NCI-H128 (cell line): ENCODE results near the gene PRSS33.

Experiments
- DNase-seq: peaks from one replicate; lab custom pipeline; 2025; ENCODE audit not compliant: unreplicated experiment; lab: John Stamatoyannopoulos, UW

The PRSS33 gene

DNA sequence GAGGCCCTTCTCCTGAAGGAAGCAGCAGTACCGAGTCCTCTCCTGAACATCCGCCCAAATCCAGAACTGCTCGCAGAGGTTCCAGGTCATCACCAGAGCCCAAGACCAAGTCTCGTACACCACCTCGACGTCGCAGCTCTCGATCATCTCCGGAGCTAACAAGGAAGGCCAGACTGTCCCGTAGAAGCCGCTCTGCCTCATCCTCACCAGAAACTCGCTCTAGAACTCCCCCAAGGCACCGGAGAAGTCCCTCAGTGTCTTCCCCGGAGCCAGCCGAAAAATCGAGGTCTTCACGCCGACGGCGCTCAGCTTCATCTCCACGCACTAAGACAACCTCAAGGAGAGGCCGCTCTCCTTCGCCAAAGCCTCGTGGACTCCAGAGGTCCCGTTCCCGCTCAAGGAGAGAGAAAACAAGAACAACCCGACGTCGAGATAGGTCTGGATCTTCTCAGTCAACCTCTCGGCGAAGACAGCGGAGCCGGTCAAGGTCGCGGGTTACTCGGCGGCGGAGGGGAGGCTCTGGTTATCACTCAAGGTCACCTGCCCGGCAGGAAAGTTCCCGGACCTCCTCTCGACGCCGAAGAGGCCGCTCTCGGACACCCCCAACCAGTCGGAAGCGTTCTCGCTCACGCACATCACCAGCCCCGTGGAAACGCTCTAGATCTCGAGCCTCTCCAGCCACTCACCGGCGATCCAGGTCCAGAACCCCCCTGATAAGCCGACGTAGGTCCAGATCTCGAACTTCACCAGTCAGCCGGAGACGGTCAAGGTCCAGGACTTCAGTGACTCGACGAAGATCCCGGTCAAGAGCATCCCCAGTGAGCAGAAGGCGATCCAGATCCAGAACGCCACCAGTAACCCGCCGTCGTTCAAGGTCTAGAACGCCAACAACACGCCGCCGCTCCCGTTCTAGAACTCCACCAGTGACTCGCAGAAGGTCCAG is 21.6 kb downstream of the PRSS33 start:
- DNase-seq: no peak

DNA sequence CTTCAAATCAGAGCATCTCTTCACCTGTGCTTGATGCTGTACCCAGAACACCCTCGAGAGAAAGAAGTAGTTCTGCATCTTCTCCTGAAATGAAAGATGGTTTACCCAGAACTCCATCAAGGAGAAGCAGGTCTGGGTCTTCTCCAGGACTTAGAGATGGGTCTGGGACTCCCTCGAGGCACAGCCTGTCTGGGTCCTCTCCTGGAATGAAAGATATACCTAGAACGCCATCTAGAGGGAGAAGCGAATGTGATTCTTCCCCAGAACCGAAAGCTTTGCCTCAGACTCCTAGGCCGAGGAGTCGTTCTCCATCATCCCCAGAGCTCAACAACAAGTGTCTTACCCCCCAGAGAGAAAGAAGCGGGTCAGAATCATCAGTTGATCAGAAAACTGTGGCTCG is 22.6 kb downstream of the PRSS33 start:
- no peak for DNase-seq

DNA sequence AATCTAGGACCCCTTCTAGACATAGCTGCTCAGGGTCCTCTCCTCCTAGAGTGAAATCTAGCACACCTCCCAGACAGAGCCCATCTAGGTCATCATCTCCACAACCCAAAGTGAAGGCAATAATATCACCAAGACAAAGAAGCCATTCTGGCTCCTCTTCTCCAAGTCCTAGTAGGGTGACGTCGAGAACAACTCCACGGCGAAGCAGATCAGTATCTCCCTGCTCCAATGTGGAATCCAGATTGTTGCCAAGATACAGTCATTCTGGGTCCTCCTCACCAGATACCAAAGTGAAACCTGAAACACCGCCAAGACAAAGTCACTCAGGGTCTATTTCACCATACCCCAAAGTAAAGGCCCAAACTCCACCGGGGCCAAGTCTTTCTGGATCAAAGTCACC is 24.2 kb downstream of the PRSS33 start:
- no peak for DNase-seq

DNA sequence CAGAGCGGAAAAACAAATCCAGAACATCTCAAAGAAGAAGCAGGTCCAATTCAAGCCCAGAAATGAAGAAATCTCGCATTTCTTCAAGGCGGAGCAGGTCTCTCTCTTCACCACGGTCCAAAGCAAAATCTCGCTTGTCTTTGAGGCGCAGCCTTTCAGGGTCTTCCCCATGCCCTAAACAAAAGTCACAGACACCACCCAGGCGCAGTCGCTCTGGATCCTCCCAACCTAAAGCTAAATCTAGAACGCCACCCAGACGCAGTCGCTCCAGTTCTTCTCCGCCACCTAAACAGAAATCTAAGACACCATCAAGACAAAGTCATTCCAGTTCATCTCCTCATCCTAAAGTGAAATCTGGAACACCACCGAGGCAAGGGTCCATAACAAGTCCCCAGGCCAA is 24.6 kb downstream of the PRSS33 start:
- no peak for DNase-seq

DNA sequence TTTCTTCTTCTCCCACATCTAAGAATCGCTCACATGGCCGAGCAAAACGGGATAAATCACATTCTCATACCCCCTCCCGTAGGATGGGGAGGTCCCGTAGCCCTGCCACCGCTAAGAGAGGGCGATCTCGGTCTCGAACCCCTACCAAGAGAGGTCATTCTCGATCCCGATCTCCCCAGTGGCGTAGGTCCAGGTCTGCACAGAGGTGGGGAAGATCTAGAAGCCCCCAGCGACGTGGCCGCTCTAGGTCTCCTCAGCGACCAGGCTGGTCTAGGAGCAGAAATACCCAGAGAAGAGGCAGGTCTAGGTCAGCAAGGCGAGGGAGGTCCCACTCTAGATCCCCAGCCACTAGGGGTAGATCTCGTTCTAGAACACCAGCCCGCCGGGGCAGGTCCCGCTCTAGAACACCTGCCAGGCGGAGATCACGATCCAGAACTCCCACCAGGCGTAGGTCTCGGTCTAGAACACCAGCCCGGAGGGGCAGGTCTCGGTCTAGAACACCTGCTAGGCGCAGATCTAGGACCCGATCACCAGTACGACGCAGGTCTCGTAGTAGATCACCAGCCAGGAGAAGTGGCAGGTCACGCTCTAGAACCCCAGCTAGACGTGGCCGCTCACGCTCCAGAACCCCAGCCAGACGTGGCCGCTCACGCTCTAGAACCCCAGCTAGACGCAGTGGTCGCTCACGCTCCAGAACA is 25.3 kb downstream of the PRSS33 start:
- DNase-seq: no peak

DNA sequence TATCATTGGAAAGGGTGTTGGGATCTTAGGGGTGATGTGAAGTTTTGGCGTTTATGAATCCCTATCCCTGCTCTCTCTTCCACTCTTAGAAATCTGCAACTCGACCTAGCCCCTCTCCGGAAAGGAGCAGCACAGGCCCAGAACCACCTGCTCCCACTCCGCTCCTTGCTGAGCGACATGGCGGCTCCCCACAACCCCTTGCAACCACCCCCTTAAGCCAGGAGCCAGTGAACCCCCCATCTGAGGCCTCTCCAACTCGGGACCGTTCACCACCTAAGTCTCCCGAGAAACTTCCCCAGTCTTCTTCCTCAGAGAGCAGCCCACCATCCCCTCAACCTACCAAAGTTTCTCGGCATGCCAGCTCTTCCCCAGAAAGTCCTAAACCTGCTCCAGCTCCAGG is 25.9 kb downstream of the PRSS33 start:
- no peak for DNase-seq

DNA sequence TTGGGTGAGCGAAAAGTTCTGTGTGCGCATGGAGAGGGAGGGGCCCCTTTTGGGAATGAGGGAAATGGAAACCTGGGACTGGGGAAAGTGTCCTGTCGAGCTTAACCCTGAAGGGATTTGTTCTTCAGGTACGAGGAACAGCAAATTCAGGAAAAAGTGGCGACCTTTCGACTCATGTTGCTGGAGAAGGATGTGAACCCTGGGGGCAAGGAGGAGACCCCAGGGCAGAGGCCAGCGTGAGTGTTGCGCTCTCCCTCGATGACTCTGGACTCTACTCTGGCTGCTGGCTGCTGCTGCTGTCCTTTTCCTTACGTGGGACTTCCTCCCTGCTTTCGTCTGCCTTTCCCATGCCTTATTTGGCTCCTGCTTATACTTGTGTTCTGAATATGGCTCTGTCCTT is 30.0 kb downstream of the PRSS33 start:
- no peak for DNase-seq

DNA sequence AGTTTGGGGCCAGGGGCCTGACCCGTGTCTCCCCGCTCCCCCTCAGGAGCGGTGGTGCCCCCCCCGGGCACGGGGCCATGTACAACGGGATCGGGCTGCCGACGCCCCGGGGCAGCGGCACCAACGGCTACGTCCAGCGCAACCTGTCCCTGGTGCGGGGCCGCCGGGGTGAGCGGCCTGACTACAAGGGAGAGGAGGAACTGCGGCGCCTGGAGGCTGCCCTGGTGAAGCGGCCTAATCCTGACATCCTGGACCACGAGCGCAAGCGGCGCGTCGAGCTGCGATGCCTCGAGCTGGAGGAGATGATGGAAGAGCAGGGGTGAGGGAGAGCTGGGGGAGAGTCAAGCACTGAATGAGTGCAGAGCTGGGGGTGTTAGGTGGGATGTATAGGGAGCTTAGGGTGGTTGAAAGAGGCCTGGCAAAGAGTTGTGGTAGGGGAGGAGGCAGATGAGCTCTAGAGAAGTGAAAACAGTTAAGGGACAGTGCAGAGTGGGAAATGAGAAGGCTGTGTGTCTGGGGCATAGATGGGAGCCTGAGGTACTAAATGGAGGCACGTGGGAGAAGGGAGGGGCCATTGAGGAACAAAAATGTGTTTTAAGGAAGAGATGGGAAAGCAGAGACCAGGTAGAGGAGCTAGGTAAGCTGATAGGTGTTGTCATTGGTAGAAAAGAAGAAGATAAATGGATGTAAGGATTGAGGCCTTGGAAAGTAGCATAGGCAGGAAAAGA is 30.9 kb downstream of the PRSS33 start:
- no peak for DNase-seq

DNA sequence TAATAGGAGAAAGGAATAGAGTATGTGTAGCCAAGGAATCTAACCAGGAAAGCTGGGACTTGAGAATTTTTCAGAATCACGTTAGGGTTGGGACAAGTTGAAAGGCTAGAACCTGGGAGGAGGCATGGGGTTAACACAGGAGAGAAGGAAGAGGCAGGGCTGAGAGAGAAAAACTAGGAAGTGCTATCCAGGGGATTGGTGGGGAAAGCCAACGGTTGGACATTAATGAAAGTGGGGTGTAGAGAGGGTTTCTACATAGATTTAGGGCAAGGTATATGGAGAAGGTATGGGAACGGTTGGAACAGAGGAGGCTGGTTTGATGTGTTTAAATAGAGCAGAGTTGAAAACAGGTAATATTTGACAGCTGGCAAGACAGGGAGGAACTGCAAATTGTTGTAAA is 32.2 kb downstream of the PRSS33 start:
- DNase-seq: no peak

DNA sequence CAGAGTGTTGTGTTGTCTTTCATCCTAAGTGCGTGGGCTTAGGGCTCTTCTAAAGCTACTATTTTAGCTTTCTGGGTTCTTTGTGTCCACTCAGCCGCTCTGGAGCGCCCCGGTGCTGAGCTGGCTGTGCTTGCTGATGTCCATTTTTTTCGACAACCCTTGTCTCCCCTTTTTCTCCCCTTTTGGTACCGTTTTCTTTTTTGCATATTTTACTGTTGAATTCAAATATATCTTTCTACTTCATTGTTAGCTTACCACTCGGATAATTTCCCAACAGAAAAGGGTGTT is 33.7 kb downstream of the PRSS33 start:
- DNase-seq: no peak

DNA sequence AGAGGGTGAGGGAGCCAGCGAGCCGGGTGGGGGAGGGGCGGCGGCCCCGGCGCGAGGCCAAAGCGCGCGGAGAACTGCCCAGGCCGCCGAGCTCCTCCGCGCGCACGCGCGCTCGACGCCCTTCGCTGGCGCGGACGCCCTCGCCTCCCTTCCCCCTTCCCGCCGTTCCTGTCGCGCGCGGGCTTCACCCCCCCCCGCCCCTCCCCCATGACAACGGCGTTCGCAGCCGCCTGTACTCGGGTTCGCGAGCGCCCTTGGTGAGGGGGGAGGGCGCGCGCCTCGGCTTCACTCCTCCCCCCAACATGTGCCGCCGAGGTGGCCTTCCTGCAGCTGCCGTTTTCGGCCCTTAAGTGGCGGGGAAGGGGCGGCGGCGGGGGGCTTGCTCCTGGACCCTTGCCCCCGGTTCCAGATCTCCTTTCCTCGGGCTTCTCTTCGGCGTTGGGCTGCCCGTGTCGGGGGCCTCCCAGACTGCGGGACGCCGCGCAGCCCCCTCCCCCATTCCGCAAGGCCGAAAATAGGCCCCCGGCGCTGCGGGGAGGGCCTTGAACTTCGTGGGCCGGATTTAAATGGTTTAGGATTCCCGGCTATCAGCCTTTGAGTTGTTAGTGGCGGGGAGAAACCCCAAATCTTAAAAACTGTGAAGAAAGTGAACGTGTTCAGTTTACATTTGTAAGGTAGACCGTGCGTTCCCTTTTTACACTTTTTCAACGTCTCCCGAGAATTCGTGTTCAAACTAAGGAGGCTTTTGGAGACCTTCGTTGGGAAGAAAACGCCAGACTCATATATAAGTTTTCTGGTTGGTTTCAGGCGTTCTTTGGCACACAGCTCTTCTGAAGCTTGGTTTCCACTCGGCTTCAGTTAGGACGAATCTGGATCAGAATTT is 34.3 kb downstream of the PRSS33 start:
- peak; percentile 11 for DNase-seq

DNA sequence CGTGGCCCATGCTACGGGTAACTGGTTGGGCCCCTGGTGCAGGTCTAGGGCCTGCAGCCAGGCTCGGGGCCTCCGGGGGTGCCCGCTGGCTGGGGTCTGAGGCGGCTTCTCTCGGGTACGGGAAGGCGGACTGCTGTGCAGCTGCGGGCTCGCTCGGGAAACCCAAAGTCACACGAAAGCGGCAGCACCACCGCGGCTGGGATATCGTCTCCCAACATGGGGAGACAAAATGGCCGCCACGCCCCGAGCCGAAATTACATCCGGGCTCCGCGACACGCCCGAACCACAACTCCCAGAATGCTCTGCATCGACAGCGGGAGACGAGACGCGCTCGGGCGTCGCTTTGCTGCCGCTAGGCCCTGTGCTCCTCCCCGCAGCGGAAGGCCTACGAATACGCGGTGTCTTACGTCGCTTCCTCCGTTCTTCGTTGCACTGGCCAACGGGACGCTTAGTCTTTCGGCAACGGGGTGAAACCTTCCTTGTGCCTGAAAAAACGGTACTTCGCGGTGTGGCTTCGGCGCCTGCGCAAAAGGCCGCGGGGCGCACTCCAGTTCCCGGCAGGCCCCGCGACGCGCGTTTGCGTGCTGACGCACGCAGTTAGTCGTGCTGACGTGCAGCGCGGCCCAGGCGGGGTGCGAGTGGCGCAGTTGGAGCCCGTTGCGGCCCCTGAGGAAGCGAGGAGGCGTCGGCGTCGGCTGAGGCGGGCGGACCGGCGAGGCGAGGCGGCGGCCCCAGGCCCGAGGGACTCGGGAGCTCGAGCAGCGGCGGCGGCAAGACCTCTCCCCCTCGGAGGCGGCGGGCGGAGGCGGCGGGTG is 35.1 kb downstream of the PRSS33 start, which contains the start of gene SRRM2:
Gene SRRM2, plus strand, starts transcription at position 604 of the 815 bp plus-strand sequence. CDS start 3,727 bp downstream, outside the sequence.
- DNase-seq: peak; percentile 89

DNA sequence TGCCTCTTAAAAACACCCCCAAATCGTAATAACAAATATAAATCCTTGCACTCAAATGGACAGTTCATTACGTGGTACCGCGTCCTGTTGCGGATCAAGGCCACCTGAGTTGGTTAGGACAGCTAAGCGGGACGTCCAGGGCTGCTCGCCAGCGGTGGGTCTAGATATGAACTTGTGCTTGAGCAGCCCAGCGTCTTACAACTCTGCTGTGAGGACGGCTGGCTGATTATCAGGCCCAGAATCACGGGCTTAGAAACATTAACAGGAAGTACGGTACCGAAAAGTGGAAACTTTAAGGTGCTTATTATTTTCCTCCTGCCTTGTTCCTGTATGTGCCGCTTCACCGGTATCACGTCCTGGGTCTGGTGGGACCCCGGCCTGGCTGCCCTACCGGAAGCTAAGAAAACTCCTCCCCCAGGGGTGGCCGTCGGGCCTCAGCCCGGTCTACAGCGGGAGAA is 35.8 kb downstream of the PRSS33 start:
- no peak for DNase-seq

DNA sequence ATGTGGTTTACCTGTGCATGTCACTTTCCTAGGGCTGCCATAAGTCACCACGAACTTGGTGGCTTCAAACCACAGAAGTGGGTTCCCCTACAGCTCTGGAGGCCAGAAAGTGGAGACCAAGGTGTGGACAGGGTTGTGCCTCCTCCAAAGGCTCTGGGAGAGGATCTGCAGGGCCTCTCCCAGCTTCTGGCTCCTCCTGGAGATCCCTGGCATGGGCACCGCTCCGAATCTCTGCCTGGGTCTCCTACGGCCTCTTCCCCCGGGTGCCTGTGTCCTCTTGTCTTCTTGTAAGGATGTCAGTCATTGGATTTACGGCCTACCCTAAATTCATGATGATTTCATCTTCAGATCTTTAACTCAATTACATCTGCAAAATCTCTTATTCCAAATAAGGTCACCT is 37.4 kb downstream of the PRSS33 start:
- DNase-seq: no peak

DNA sequence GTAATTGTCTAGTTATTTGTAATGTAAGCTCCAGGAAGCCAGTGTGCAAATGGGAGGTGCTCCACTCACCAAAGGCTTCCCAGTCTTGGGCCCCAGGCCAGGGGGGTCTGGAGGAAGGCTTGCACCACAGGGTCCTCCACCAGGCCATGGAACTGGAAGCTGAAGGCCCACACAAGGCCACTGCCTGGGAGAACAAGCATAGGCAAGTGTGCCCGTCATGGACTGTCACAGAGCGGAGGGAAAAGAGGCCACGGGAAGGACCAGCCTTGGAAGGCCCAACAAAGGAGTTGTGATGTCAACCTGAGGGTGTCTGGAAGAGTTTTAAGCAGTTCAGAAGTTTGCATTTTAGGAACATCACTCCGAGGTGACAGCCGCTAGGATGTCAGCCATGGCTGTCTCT is 37.9 kb downstream of the PRSS33 start:
- DNase-seq: no peak

DNA sequence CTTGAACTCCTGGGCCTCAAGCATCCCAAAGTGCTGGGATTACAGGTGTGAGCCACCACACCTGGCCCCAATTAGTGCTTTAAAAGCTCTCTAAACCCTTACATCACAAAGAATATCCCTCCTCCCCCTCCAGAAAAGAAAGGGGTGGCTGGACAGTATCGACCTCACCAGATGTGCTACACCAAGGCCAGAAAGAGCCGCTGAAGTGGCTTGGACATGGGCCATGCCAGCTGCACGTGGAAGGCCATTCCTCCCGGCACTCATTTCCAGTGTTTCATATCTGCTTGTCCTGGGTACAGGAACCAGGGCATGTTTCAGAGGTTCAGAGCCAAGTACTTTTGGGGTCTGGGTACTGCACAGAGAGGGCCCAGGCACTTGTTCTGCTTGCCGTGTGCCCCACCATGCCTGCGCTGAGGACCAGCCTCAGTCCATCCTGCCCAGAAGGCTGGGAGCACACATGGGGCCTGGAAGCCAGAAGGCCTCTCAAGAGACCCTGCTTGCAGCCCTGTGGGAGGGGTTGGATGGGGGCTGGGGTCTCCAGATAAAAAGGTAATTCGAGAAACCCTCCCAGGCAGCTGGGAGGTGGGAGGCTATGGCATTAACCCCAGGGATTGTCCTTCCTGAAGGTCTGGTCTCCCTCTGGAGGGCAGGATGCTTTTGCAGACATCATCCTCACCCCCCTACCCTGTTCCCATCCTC is 38.5 kb downstream of the PRSS33 start:
- no peak for DNase-seq

DNA sequence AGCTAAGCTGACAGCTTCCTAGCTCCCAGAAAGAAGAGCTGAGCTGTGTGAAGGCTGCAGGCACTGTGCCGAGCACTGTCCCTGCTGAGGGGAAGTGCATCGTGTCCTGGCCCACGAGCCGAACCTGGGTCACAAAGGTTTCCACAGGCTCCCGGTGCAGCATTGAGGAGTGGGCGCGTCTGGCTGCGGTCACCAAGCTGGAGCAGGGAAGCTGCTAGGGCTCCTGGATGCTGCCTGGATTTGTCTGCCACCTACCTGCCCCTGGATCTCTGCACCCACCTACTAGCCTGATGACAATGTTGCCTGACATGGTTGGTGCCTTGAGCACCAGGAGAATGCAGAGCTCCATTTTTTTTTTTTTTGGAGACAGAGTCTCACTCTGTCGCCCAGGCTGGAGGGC is 41.4 kb downstream of the PRSS33 start:
- DNase-seq: no peak

DNA sequence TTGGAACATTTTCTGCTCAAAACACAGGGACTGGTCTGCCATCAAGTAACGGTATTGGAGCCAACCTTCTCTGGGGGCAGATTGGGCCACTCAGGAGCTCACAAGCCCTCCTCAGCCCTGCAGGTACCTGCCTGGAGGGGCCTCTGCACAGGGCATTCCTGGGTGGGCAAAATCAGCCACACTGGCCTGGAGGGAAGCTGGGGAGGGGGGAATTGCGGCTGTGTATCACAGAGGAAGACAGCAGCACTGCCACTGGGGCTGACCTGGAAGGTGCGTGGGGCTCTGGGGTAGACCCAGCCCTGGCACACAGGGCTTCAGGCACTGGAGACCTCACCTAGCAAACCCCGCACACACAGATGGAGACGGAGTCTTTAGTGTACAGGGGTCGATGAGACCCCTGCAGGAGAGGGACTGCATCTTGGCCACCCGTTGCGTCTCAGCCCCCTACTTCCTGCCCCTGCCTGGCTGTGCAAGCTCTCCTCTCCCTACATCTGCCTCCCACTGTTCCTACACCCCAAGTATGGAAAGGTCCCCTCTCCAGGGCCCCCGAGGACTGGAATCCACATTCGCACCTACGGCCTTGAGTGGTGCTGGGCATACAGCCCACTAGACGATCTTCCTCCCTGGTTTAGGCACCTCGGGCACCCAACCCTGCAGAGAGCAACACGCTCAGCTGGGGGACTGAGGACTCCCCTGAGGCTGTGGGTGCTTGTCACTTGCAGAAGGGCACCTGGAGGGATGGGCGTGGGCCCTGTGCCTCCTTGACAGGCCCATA is 42.1 kb downstream of the PRSS33 start:
- DNase-seq: no peak

DNA sequence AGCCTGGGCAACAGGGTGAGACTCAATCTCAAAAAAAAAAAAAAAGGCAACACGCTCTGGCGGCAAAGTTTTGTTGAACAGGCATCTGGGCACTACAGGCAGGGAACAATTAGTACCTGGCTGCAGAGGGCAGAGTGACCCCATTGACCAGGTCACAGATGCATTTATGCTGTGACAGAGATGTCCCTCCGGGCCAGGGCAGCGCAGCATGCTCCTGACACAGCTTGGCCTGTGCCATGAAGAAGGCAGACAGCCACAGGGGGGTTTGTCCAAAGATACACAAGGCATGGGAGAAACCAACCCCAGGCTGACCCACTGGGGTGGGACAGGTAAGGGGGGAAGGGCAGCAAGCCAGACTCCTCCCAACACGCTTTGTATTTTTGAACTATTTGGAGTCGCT is 42.6 kb downstream of the PRSS33 start:
- DNase-seq: no peak
